ENCODE data around the gene SPEF1.

The SPEF1 gene

GRCh38 chr20:3787324-3788014 is 6.2 kb upstream of the SPEF1 start:
- Mint-ChIP-seq H3K9me3 (no peaks in the 10 kb centered on the region), H3K27ac (peak overlapping the region; percentile 35), H3K27me3 (no peaks in the 10 kb centered on the region), H3K36me3 (peaks cover 4% of the 10 kb centered on the region), H3K4me1 (peaks cover 22% of the 10 kb centered on the region), H3K4me3 (peak overlapping the region; percentile 43)
- DNase-seq (ENCODE audit: low spot score in 2 of 2) (no peak), ATAC-seq (ENCODE audit: low read depth) (no peak)

- DNase-seq (ENCODE audit: low spot score in 2 of 2) (peak; percentile 91 to 97), ATAC-seq (ENCODE audit: low read depth) (peak; percentile 92)
- Mint-ChIP-seq H3K36me3 (peaks cover 4% of the 10 kb centered on the region), H3K4me1 (peaks cover 23% of the 10 kb centered on the region), H3K4me3 (peak within 1 kb of the TSS; percentile 85), H3K27me3 (no peaks in the 10 kb centered on the region), H3K9me3 (no peaks in the 10 kb centered on the region), H3K27ac (peak within 1 kb of the TSS; percentile 35)
Observed at GRCh38 chr20:3786665-3787323, 5.5 kb upstream of the SPEF1 start, which contains the start of gene CENPB. TSS of gene CENPB (minus strand) at chr20:3786740. CDS start at chr20:3786483, 257 bp downstream.

GRCh38 chr20:3786126-3786484 is 4.9 kb upstream of the SPEF1 start:
- peaks cover 29% of the 10 kb centered on the region for H3K4me1 Mint-ChIP-seq
- no peaks in the 10 kb centered on the region for H3K9me3 Mint-ChIP-seq
- H3K36me3 Mint-ChIP-seq: peaks cover 4% of the 10 kb centered on the region
- H3K27ac Mint-ChIP-seq: no peak overlapping the region
- no peak for DNase-seq (ENCODE audit: low spot score in 2 of 2)
- peak overlapping the region; percentile 85 for H3K4me3 Mint-ChIP-seq
- no peaks in the 10 kb centered on the region for H3K27me3 Mint-ChIP-seq
- ATAC-seq (ENCODE audit: low read depth): peak; percentile 16

GRCh38 chr20:3785240-3786125 is 4.2 kb upstream of the SPEF1 start:
- no peak overlapping the region for H3K27ac Mint-ChIP-seq
- ATAC-seq (ENCODE audit: low read depth): no peak

GRCh38 chr20:3784863-3785239 is 3.6 kb upstream of the SPEF1 start:
- Mint-ChIP-seq H3K27me3 (no peaks in the 10 kb centered on the region), H3K9me3 (no peaks in the 10 kb centered on the region), H3K4me3 (peak overlapping the region; percentile 52), H3K36me3 (peaks cover 4% of the 10 kb centered on the region), H3K27ac (no peak overlapping the region), H3K4me1 (peaks cover 37% of the 10 kb centered on the region)
- DNase-seq (ENCODE audit: low spot score in 2 of 2): no peak
- no peak for ATAC-seq (ENCODE audit: low read depth)

More at GRCh38 chr20:3785240-3786125, 4.2 kb upstream of the SPEF1 start:
- Mint-ChIP-seq H3K27me3 (no peaks in the 10 kb centered on the region), H3K9me3 (no peaks in the 10 kb centered on the region), H3K36me3 (peaks cover 4% of the 10 kb centered on the region), H3K4me3 (peak overlapping the region; percentile 51), H3K4me1 (peaks cover 35% of the 10 kb centered on the region)
- no peak for DNase-seq (ENCODE audit: low spot score in 2 of 2)

- Mint-ChIP-seq H3K9me3 (no peaks in the 10 kb centered on the region), H3K4me3 (peak overlapping the region; percentile 52)
Observed at GRCh38 chr20:3784216-3784853, 3.1 kb upstream of the SPEF1 start.

GRCh38 chr20:3783511-3784195 is 2.4 kb upstream of the SPEF1 start:
- peak overlapping the region; percentile 51 for H3K27ac Mint-ChIP-seq
- peaks cover 6% of the 10 kb centered on the region for H3K27me3 Mint-ChIP-seq
- peaks cover 4% of the 10 kb centered on the region for H3K36me3 Mint-ChIP-seq
- no peak for ATAC-seq (ENCODE audit: low read depth)
- peaks cover 36% of the 10 kb centered on the region for H3K4me1 Mint-ChIP-seq
- DNase-seq (ENCODE audit: low spot score in 2 of 2): no peak
- H3K9me3 Mint-ChIP-seq: no peaks in the 10 kb centered on the region
- no peak overlapping the region for H3K4me3 Mint-ChIP-seq

More at GRCh38 chr20:3784216-3784853, 3.1 kb upstream of the SPEF1 start:
- H3K27ac Mint-ChIP-seq: peak overlapping the region; percentile 51
- no peak for ATAC-seq (ENCODE audit: low read depth)
- peaks cover 4% of the 10 kb centered on the region for H3K36me3 Mint-ChIP-seq
- peaks cover 41% of the 10 kb centered on the region for H3K4me1 Mint-ChIP-seq
- no peak for DNase-seq (ENCODE audit: low spot score in 2 of 2)
- peaks cover 4% of the 10 kb centered on the region for H3K27me3 Mint-ChIP-seq

GRCh38 chr20:3783068-3783489 is 1.8 kb upstream of the SPEF1 start:
- DNase-seq (ENCODE audit: low spot score in 2 of 2): no peak
- H3K9me3 Mint-ChIP-seq: no peaks in the 10 kb centered on the region
- no peak overlapping the region for H3K27ac Mint-ChIP-seq
- peaks cover 38% of the 10 kb centered on the region for H3K4me1 Mint-ChIP-seq
- H3K27me3 Mint-ChIP-seq: peaks cover 8% of the 10 kb centered on the region
- H3K4me3 Mint-ChIP-seq: no peak overlapping the region
- H3K36me3 Mint-ChIP-seq: peaks cover 4% of the 10 kb centered on the region
- no peak for ATAC-seq (ENCODE audit: low read depth)

- H3K9me3 Mint-ChIP-seq: no peaks in the 10 kb centered on the region
Observed at GRCh38 chr20:3782597-3782996, 1.3 kb upstream of the SPEF1 start.

GRCh38 chr20:3778976-3779375 is 2.3 kb downstream of the SPEF1 start:
- H3K27me3 Mint-ChIP-seq: peaks cover 8% of the 10 kb centered on the region
- H3K27ac Mint-ChIP-seq: no peak overlapping the region
- ATAC-seq (ENCODE audit: low read depth): no peak
- H3K36me3 Mint-ChIP-seq: no peaks in the 10 kb centered on the region
- no peaks in the 10 kb centered on the region for H3K9me3 Mint-ChIP-seq
- no peak for DNase-seq (ENCODE audit: low spot score in 2 of 2)
- peaks cover 34% of the 10 kb centered on the region for H3K4me1 Mint-ChIP-seq
- H3K4me3 Mint-ChIP-seq: peak overlapping the region; percentile 91

More at GRCh38 chr20:3782597-3782996, 1.3 kb upstream of the SPEF1 start:
- H3K4me1 Mint-ChIP-seq: peaks cover 37% of the 10 kb centered on the region
- H3K4me3 Mint-ChIP-seq: no peak overlapping the region
- H3K36me3 Mint-ChIP-seq: peaks cover 4% of the 10 kb centered on the region
- DNase-seq (ENCODE audit: low spot score in 2 of 2) (no peak), ATAC-seq (ENCODE audit: low read depth) (no peak)
- H3K27me3 Mint-ChIP-seq: peaks cover 8% of the 10 kb centered on the region
- H3K27ac Mint-ChIP-seq: no peak overlapping the region

- Mint-ChIP-seq H3K27me3 (peaks cover 8% of the 10 kb centered on the region), H3K9me3 (no peaks in the 10 kb centered on the region), H3K4me3 (peak overlapping the region; percentile 91), H3K27ac (no peak overlapping the region), H3K4me1 (peaks cover 30% of the 10 kb centered on the region), H3K36me3 (no peaks in the 10 kb centered on the region)
- ATAC-seq (ENCODE audit: low read depth) (peak; percentile 62), DNase-seq (ENCODE audit: low spot score in 2 of 2) (no peak)
Observed at GRCh38 chr20:3777716-3778629, 3.3 kb downstream of the SPEF1 start.

- no peaks in the 10 kb centered on the region for H3K36me3 Mint-ChIP-seq
- H3K9me3 Mint-ChIP-seq: no peaks in the 10 kb centered on the region
- peaks cover 30% of the 10 kb centered on the region for H3K4me1 Mint-ChIP-seq
- peaks cover 8% of the 10 kb centered on the region for H3K27me3 Mint-ChIP-seq
- ATAC-seq (ENCODE audit: low read depth) (peak; percentile 53), DNase-seq (ENCODE audit: low spot score in 2 of 2) (no peak)
- H3K27ac Mint-ChIP-seq: no peak overlapping the region
- H3K4me3 Mint-ChIP-seq: peak overlapping the region; percentile 91
Observed at GRCh38 chr20:3777381-3777715, 3.9 kb downstream of the SPEF1 start.

Measured in memory B cell (primary cell).